Posterior vena cava (tissue), 2 donors: ENCODE measurements around the gene ZNF367. TPM values are rescaled to one million over a fixed set of nuclear protein-coding genes. Genes with fewer than 3 reads are reported as not detected.

ENCODE experiments used
- DNase-seq: peaks from one replicate; pipeline ENCODE4 v3.0.0-alpha.2; 2020; ENCODE audit warnings: low spot score
- intact Hi-C, 2 donors: fragments of 100-400 bp; cut with DNase I; formaldehyde crosslinking; loops; one replicate each; pipeline versions ENCODE4 v1.14.1 to v1.14.2; 2022 to 2023
- total RNA-seq, 2 donors: library from RNA; stranded (reverse); fragmentation: NEBNext Ultra II Directional; extraction: Animal tissue kit (Norgen Biotek cat#: 25700); gene quantifications; one replicate each; pipeline ENCODE4 v1.2.1, GENCODE V29; 2021
- donor health status: DM: yes; HTN: yes; CAD: no.
- donor health status: DM: yes; HTN: yes; CAD: no.

ZNF367 gene
- total RNA-seq, 2 donors from 2014 or later: 1.1 to 2.3 TPM

- intact Hi-C loops: loop anchor here in 1 of 2 donors (5.0 to 10.0 kb wide), 2 partner anchors 84 to 312 kb away; no protein-coding TSS in a partner anchor
- DNase-seq: no peak
These were observed 77.5 kb downstream of the ZNF367 start for GRCh38 chr9:96340707-96341106.

GRCh38 chr9:96338299-96338698 lies 79.9 kb downstream of the ZNF367 start:
- no peak for DNase-seq
- intact Hi-C loops: no loop called here

Other genes with a start within 250 kb of the ZNF367 start
- gene HSD17B3, start 116.2 kb downstream of the ZNF367 start, total RNA-seq: under 1 TPM in 1 of 2 donors, not detected in 1; 0.86 TPM
- 10 to 100 TPM; 13.2 to 15.7 TPM for gene SLC35D2, start 34.7 kb downstream of the ZNF367 start, total RNA-seq
- 10 to 100 TPM; 30.9 to 37.4 TPM for gene HABP4, start 31.8 kb upstream of the ZNF367 start, total RNA-seq
- 10 to 100 TPM; 24.4 to 31.2 TPM for gene CDC14B, start 201.5 kb upstream of the ZNF367 start, total RNA-seq
- gene PRXL2C, start 236.9 kb upstream of the ZNF367 start, total RNA-seq: 10 to 100 TPM; 25.9 to 28.9 TPM